ENCODE data around the gene ATXN7L1.

Gene ATXN7L1

GRCh38 chr7:105822806-105823205 is 53.6 kb downstream of the ATXN7L1 start:
- no peak overlapping the region for H3K27ac ChIP-seq
- TF ChIP-seq, protein P1, sequence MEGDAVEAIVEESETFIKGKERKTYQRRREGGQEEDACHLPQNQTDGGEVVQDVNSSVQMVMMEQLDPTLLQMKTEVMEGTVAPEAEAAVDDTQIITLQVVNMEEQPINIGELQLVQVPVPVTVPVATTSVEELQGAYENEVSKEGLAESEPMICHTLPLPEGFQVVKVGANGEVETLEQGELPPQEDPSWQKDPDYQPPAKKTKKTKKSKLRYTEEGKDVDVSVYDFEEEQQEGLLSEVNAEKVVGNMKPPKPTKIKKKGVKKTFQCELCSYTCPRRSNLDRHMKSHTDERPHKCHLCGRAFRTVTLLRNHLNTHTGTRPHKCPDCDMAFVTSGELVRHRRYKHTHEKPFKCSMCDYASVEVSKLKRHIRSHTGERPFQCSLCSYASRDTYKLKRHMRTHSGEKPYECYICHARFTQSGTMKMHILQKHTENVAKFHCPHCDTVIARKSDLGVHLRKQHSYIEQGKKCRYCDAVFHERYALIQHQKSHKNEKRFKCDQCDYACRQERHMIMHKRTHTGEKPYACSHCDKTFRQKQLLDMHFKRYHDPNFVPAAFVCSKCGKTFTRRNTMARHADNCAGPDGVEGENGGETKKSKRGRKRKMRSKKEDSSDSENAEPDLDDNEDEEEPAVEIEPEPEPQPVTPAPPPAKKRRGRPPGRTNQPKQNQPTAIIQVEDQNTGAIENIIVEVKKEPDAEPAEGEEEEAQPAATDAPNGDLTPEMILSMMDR (IDR thresholded peaks at IDR 0.05): no peak
- no peaks in the 10 kb centered on the region for H3K36me3 ChIP-seq
- no peaks in the 10 kb centered on the region for H3K9me3 ChIP-seq
- H3K27me3 ChIP-seq: no peaks in the 10 kb centered on the region
- H3K4me3 ChIP-seq (ENCODE audit: low read depth in 1 of 2, low read length in 1 of 2): no peak overlapping the region
- peaks cover 3 to 4% of the 10 kb centered on the region in 2 experiments for H3K4me1 ChIP-seq (ENCODE audit: control insufficient read depth in 1 of 2, insufficient read depth in 1 of 2, low read depth in 1 of 2, low read length in 1 of 2)

DNA sequence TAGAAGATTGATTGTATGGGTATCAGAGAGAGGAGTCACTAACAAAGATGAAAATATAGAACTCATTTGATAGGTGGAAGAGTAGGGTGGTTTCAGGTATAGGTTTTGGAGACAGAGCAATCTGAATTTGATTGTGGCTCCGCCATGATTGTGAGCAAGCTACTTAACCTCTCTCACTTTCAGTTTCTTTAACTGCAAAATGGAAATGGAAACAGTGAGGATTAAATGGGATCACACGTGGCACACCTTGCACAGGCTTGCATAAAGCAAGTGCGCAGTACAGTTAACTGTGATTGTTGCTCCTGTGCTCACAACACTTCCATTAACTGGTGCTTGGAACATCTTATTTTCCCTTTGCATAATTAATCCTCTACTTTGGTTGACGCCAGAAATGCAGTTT is 54.9 kb downstream of the ATXN7L1 start:
- Histone ChIP-seq H3K9me3 (no peaks in the 10 kb centered on the region), H3K36me3 (no peaks in the 10 kb centered on the region), H3K27ac (no peak overlapping the region), H3K4me1 (ENCODE audit: control insufficient read depth in 1 of 2, insufficient read depth in 1 of 2, low read depth in 1 of 2, low read length in 1 of 2) (peaks cover 3 to 4% of the 10 kb centered on the region in 2 experiments), H3K4me3 (ENCODE audit: low read depth in 1 of 2, low read length in 1 of 2) (no peak overlapping the region), H3K27me3 (no peaks in the 10 kb centered on the region)
- TF ChIP-seq, protein P1 (IDR thresholded peaks at IDR 0.05): no peak

GRCh38 chr7:105820363-105821066 is 55.9 kb downstream of the ATXN7L1 start:
- H3K4me1 ChIP-seq (ENCODE audit: control insufficient read depth in 1 of 2, insufficient read depth in 1 of 2, low read depth in 1 of 2, low read length in 1 of 2): peaks cover 3 to 4% of the 10 kb centered on the region in 2 experiments
- H3K36me3 ChIP-seq: no peaks in the 10 kb centered on the region
- no peak overlapping the region for H3K27ac ChIP-seq
- TF ChIP-seq, protein P1 (IDR thresholded peaks at IDR 0.05): no peak
- H3K9me3 ChIP-seq: no peaks in the 10 kb centered on the region
- H3K27me3 ChIP-seq: no peaks in the 10 kb centered on the region
- H3K4me3 ChIP-seq (ENCODE audit: low read depth in 1 of 2, low read length in 1 of 2): no peak overlapping the region

GRCh38 chr7:105819559-105819958 is 56.8 kb downstream of the ATXN7L1 start:
- H3K27ac ChIP-seq: no peak overlapping the region
- H3K9me3 ChIP-seq: no peaks in the 10 kb centered on the region
- H3K4me1 ChIP-seq (ENCODE audit: control insufficient read depth in 1 of 2, insufficient read depth in 1 of 2, low read depth in 1 of 2, low read length in 1 of 2): no peaks in the 10 kb centered on the region
- no peaks in the 10 kb centered on the region for H3K27me3 ChIP-seq
- TF ChIP-seq, protein P1 (IDR thresholded peaks at IDR 0.05): no peak
- no peaks in the 10 kb centered on the region for H3K36me3 ChIP-seq
- no peak overlapping the region for H3K4me3 ChIP-seq (ENCODE audit: low read depth in 1 of 2, low read length in 1 of 2)

- Histone ChIP-seq H3K36me3 (no peaks in the 10 kb centered on the region), H3K4me3 (ENCODE audit: low read depth in 1 of 2, low read length in 1 of 2) (no peak overlapping the region), H3K9me3 (no peaks in the 10 kb centered on the region), H3K27me3 (no peaks in the 10 kb centered on the region), H3K27ac (no peak overlapping the region), H3K4me1 (ENCODE audit: control insufficient read depth in 1 of 2, insufficient read depth in 1 of 2, low read depth in 1 of 2, low read length in 1 of 2) (no peaks in the 10 kb centered on the region)
- TF ChIP-seq, protein P1 (IDR thresholded peaks at IDR 0.05): no peak
Observed at GRCh38 chr7:105816954-105817615, 59.3 kb downstream of the ATXN7L1 start.
